DND-41 (cell line): ENCODE results near the gene IQCF6.

Experiments
- ATAC-seq: fragments of 200-7000 bp; cut with Tn5 transposase; 3 replicates; pipeline ENCODE4 v1.9.1; 2021; ENCODE audit warnings: low read depth; ENCODE audit not compliant: insufficient read depth
- DNase-seq: peaks from one replicate; pipeline ENCODE4 v3.0.0-alpha.2; 2020
- H2AFZ ChIP-seq: 2 replicates; pipeline ENCODE4 v1.6.0; 2012; ENCODE audit warnings: low read depth, low read length
- H3K27ac ChIP-seq: 2 replicates; pipeline ENCODE4 v1.5.1; 2012; ENCODE audit warnings: low read length, inconsistent platforms
- H3K27me3 ChIP-seq: fragments of 200-600 bp; sonication (generic); 2 replicates; pipeline ENCODE4 v1.6.0; 2012; ENCODE audit warnings: low read length, mild to moderate bottlenecking, inconsistent platforms; ENCODE audit not compliant: insufficient read depth, poor library complexity
- H3K36me3 ChIP-seq: 2 replicates; pipeline ENCODE4 v1.5.1; 2012; ENCODE audit warnings: low read length, inconsistent platforms; ENCODE audit not compliant: insufficient read depth
- H3K4me1 ChIP-seq: 2 replicates; pipeline ENCODE4 v1.5.1; 2012; ENCODE audit warnings: mild to moderate bottlenecking, low read length; ENCODE audit not compliant: insufficient read depth
- H3K4me2 ChIP-seq: 2 replicates; pipeline ENCODE4 v1.6.0; 2012; ENCODE audit warnings: mild to moderate bottlenecking, moderate library complexity, low read length, inconsistent platforms; ENCODE audit not compliant: insufficient read depth
- H3K4me3 ChIP-seq, 2 experiments: fragments of 200-600 bp in 1 of 2; shearing (Covaris generic) in 1 of 2; 2 replicates each; pipeline ENCODE4 v1.5.1; 2012 to 2016; ENCODE audit warnings: inconsistent platforms in 2 of 2, low read length in 2 of 2, mild to moderate bottlenecking in 2 of 2, low read depth in 1 of 2, moderate library complexity in 1 of 2
- H3K79me2 ChIP-seq: 2 replicates; pipeline ENCODE4 v1.6.0; 2012; ENCODE audit warnings: low read length, inconsistent platforms; ENCODE audit not compliant: insufficient read depth
- H3K9ac ChIP-seq: 2 replicates; pipeline ENCODE4 v1.6.0; 2012; ENCODE audit warnings: low read depth, mild to moderate bottlenecking, inconsistent platforms, low read length, moderate library complexity
- H3K9me3 ChIP-seq: 2 replicates; pipeline ENCODE4 v1.5.1; 2012; ENCODE audit warnings: low read length, moderate library complexity, mild to moderate bottlenecking, inconsistent platforms; ENCODE audit not compliant: insufficient read depth, severe bottlenecking
- H4K20me1 ChIP-seq: 2 replicates; pipeline ENCODE4 v1.6.0; 2012; ENCODE audit warnings: low read length; ENCODE audit not compliant: insufficient read depth
- CTCF ChIP-seq: IDR thresholded peaks from 2 replicates; pipeline ENCODE4 v1.5.1; 2012; ENCODE audit warnings: borderline replicate concordance, low read length, moderate library complexity, mild to moderate bottlenecking; ENCODE audit not compliant: poor library complexity, severe bottlenecking; ENCODE audit errors: extremely low read depth
- EZH2 ChIP-seq: IDR thresholded peaks from 3 replicates; pipeline ENCODE4 v1.6.1; 2012; ENCODE audit warnings: borderline replicate concordance, low read depth, mild to moderate bottlenecking, moderate library complexity, low read length, inconsistent platforms; ENCODE audit not compliant: severe bottlenecking

The IQCF6 gene

GRCh38 chr3:51819151-51819550, 40.1 kb upstream of the IQCF6 start:
- Histone ChIP-seq H3K36me3 (no peaks in the 10 kb centered on the region), H3K4me2 (no peak overlapping the region), H3K4me1 (peaks cover 3% of the 10 kb centered on the region; the same call in 1 of the 2 replicates), H4K20me1 (no peaks in the 10 kb centered on the region), H3K9me3 (no peaks in the 10 kb centered on the region), H3K79me2 (no peaks in the 10 kb centered on the region), H3K27ac (no peak overlapping the region), H2AFZ (no peak overlapping the region), H3K4me3 (no peak overlapping the region), H3K9ac (no peak overlapping the region), H3K27me3 (peaks cover 6% of the 10 kb centered on the region)
- TF ChIP-seq CTCF (no peak), EZH2 (no peak)
- ATAC-seq = no peak
- DNase-seq = no peak

DNA sequence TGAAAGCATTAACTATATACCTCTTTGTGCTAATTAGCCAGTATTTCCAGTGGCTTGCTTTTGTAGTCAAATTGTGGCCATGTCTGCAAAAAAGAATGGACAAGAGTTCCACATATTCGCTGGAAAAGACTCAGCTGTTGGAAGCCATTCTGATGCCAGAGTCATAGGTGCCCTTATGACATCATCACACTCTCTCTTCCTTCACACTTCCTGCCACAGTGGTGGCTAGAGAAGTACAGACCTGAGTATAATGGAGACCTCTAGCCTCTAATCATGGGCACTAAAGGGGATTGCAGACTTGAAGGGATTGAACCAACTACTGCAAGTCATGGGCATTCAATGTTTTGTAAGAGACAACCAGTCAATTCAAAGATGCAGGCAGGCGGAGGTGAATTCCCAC, 38.3 kb upstream of the IQCF6 start:
- Histone ChIP-seq H3K27me3 (peaks cover 6% of the 10 kb centered on the region), H3K9me3 (no peaks in the 10 kb centered on the region), H2AFZ (no peak overlapping the region), H3K36me3 (no peaks in the 10 kb centered on the region), H3K27ac (no peak overlapping the region), H3K9ac (no peak overlapping the region), H4K20me1 (no peaks in the 10 kb centered on the region), H3K79me2 (no peaks in the 10 kb centered on the region), H3K4me3 (no peak overlapping the region), H3K4me2 (no peak overlapping the region), H3K4me1 (no peaks in the 10 kb centered on the region)
- DNase-seq (no peak), ATAC-seq (no peak)
- no peak for TF ChIP-seq CTCF
- TF ChIP-seq EZH2 = no peak

DNA sequence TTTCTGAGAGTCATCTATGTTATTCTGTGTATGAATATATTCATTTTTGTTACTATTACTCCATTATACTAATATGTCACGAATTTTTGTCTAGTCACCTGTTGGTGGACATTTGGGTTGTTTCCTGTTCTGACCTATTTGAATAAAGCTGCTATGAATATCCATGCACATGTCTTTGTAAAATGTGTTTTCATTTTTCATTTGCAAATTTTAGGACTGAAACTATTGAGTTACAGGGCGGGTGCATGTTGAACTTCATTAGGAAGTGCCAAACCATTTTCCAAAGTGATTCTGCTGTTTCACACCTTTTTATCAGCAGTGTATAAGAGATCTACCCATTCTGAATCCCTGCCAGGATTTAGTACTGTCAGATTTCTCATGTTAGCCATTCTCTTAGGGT, 37.7 kb upstream of the IQCF6 start:
- Histone ChIP-seq H3K4me2 (no peak overlapping the region), H3K79me2 (no peaks in the 10 kb centered on the region), H3K9me3 (no peaks in the 10 kb centered on the region), H3K4me3 (no peak overlapping the region), H3K36me3 (no peaks in the 10 kb centered on the region), H3K27ac (no peak overlapping the region), H4K20me1 (no peaks in the 10 kb centered on the region), H2AFZ (no peak overlapping the region), H3K4me1 (no peaks in the 10 kb centered on the region), H3K27me3 (peaks cover 6% of the 10 kb centered on the region), H3K9ac (no peak overlapping the region)
- ATAC-seq = no peak
- TF ChIP-seq CTCF (no peak), EZH2 (no peak)
- DNase-seq = no peak

GRCh38 chr3:51815614-51816013, 36.6 kb upstream of the IQCF6 start:
- H3K4me3 ChIP-seq = no peak overlapping the region
- peaks cover 6% of the 10 kb centered on the region for H3K27me3 ChIP-seq
- ATAC-seq = no peak
- TF ChIP-seq CTCF = no peak
- TF ChIP-seq EZH2 = no peak
- H2AFZ ChIP-seq = no peak overlapping the region
- no peaks in the 10 kb centered on the region for H4K20me1 ChIP-seq
- no peak for DNase-seq
- H3K36me3 ChIP-seq = no peaks in the 10 kb centered on the region
- H3K9ac ChIP-seq = no peak overlapping the region
- no peaks in the 10 kb centered on the region for H3K9me3 ChIP-seq
- H3K27ac ChIP-seq = no peak overlapping the region
- no peak overlapping the region for H3K4me2 ChIP-seq
- H3K4me1 ChIP-seq = no peaks in the 10 kb centered on the region
- no peaks in the 10 kb centered on the region for H3K79me2 ChIP-seq
